ENCODE data around the gene HSD17B13.
"Not testable (repeated sequence)": the region's sequence is repeated elsewhere in the genome, so short reads cannot be mapped to it uniquely, and the experiment has no call there.

The HSD17B13 gene

GRCh38 chr4:87315000-87315399 lies 7.7 kb downstream of the HSD17B13 start:
- not testable (repeated sequence) for FAIRE-seq

DNA sequence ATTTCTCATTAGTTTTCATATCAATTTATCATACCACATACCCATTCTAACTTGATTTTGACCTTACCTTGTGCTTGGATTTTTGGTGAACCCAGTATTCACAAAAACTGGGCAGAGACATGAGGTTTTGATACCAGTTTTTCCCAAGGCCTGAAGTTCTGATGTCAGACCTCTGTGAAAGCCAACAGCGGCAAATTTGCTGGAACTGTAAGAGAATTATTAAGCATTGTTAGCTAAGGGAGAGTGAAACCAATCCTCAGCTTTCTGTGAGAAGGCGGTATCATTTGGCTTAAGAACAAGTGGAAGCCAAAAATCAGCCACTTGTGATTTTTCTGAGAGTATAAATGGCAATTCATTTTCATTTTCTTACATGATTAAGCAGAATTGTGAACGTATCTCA lies 8.9 kb downstream of the HSD17B13 start:
- no peak for FAIRE-seq

DNA sequence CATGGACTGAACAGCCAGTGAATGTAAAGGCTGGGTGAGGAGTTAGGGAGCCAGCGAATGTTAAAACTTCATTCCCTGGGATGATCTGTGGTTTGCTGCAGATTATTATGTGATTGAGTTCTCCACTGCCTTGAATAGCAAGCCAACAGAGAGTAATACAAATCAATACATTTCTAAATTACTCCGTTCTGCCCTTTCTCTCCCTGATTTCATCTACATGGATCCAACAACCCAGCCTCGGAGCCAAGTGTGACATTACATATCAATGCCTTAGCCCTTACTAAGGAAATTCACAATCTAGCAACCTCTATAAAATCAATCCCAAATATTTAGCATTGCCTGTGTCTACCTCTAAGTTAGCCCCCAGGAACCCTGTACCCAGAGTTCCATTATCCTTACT lies 11.0 kb downstream of the HSD17B13 start:
- no peak for FAIRE-seq

GRCh38 chr4:87310691-87311335 lies 11.9 kb downstream of the HSD17B13 start:
- FAIRE-seq, result no peak

- FAIRE-seq, result no peak
Measured at GRCh38 chr4:87309625-87310024, 13.1 kb downstream of the HSD17B13 start.

DNA sequence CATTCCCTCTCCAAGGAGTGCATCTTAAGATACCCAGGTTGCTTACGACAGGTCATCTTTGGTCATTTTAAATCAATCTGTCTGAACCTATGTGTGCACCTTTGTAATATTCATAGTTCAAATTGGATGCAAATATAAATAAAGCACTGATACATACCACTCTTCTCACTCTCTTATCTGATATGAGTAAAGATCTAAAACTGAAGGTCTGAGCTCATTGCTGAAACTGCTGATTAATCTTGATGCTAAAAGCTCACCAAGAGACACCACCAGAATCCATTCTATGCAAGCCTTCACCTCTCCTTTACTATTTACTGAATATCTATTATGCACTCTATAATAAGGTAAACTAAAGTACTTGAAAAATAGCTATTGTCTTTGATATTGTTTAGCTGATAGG lies 16.6 kb downstream of the HSD17B13 start:
- FAIRE-seq, result no peak

- FAIRE-seq, result no peak
Measured at GRCh38 chr4:87305562-87305961, 17.1 kb downstream of the HSD17B13 start.

DNA sequence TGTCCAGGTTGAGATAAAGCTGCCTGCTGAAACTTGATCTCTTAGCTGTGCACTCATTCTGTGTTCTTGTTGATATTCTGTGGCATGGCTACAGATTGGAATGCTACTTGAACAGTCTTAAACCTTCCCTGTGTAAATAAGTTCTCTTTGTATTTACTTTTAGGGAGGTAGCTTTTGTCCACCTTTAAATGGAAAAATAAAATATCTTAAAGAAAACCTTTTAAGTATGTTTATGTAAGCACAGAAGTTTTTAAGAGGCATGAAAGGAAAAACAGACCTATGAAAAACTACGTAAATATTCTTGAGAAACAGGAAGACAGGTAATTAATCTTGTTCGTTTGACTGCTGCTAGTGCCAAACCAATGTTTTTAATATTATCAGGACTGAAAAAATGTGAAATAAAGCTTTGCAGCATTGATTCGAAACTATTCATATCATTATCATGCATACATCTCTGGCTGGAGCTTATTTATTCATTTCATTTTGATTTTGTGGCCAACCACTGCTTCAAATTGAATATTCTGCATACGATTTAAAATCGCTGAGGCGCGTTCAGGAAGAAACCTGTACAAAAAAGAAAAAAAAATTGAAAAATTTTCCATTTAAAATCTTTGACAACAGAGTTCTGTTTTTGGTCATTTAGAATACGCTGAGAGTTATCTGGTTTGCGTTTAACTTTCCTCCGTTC lies 17.8 kb downstream of the HSD17B13 start:
- FAIRE-seq, result no peak

DNA sequence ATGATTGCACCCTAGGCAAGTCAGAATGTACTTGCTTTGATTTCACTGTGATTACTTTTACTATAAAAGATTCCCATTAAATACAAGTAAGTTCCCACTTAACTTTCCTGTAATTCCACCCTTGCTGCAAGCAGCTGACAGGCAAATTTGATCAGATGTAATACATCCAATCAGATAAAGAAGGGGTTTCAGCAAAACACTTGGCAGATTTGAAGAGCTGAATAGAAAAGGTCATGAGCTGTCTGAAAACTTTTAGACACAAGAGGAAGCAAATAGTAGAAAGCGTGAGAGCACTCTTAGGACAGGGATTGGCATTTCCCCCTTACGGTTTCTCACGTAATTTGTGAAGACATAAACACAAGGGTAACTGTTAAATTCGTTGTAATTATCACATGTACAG lies 22.8 kb downstream of the HSD17B13 start:
- no peak for FAIRE-seq

- no peak for FAIRE-seq
Measured at GRCh38 chr4:87298362-87298761, 24.3 kb downstream of the HSD17B13 start.

DNA sequence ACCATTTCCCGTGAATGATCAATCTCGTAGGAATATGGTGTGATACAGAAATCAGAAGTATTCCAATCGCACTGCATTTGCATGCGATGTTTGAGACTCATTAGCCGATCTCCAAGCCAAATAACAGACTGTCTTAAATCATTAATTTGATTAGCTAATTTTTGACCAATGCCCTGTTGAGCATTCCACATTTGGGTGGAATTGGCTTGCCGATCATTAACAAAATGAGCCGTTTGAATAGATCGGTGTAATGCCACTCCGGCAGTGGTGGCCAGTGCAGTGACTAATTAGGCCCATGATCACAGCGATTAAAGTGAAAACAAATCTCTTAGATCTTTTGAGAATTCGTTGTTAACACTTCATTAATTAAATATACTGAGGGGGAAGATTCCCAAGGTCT lies 27.8 kb downstream of the HSD17B13 start:
- FAIRE-seq, result not testable (repeated sequence)

DNA sequence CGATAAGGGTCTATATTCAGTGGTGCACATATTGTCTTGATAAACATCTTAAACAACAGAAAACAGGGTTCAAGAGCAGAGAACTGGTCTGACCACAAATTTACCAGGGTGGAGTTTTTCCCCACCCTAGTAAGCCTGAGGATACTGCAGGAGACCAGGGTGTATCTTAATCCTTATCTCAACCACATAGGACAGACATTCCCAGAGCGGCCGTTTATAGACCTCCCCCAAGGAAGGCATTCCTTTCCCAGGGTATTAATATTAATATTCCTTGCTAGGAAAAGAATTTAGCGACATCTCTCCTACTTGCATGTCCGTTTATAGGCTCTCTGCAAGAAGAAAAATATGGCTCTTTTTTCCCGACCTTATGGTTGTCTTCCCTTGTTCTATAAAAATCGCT lies 28.8 kb downstream of the HSD17B13 start:
- FAIRE-seq, result not testable (repeated sequence)

DNA sequence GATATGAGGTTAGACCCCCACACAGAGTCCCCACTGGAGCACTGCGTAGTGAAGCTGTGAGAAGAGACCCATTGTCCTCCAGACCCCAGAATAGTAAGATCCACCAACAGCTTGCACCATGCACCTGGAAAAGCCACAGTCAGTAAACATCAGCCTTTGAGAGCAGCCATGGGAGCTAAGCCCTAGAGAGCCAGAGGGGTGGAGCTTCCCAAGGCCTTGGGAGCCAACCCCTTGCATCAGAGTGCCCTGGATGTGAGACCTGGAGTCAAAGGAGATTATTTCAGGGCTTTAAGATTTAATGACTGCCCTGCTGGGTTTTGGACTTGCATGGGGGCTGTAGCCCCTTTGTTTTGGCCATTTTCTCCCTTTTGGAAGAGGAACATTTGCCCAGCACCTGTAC lies 35.7 kb downstream of the HSD17B13 start:
- FAIRE-seq, result no peak

- FAIRE-seq, result not testable (repeated sequence)
Measured at GRCh38 chr4:87284268-87284667, 38.4 kb downstream of the HSD17B13 start.

GRCh38 chr4:87283151-87283550 lies 39.5 kb downstream of the HSD17B13 start:
- no peak for FAIRE-seq

DNA sequence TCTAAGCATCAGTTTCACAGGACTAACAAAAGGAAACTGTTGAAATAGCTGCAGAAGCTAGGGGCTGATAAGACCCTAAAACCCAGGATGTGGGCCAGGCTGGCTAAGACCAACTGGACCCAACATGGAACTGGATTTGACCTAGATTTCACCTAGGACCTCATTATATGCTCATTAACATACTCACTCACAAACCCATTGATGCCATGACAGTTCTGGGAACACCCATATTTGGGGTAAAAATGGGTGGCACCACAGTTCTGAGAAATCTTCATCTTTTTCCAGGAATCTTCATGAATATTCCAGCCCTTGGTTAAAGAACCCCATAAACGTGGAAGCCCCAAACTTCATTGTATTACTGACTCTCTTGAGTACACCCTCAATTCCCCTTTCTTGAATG lies 41.1 kb downstream of the HSD17B13 start:
- no peak for FAIRE-seq

DNA sequence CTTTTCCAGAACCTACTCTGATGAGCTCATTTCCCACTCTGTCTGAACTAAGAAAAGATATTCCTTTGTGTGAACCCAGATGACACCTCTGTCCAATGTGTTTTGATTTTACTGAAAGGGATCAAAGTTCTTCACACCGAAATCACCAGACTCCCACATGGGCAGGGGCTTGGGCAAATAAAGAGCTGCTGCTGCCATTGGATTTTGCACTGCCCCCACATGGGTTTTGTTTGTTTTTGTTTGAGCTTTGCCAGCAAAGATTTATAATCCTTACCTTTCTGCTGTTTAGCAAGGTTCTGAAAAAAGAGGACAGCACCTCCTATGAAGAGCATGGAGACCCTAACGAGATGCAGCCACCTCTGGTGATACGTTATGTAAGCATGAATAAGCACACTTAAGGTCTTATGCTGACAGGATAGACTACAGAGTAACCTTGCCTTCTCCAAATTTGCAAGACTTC lies 44.3 kb downstream of the HSD17B13 start:
- no peak for FAIRE-seq

DNA sequence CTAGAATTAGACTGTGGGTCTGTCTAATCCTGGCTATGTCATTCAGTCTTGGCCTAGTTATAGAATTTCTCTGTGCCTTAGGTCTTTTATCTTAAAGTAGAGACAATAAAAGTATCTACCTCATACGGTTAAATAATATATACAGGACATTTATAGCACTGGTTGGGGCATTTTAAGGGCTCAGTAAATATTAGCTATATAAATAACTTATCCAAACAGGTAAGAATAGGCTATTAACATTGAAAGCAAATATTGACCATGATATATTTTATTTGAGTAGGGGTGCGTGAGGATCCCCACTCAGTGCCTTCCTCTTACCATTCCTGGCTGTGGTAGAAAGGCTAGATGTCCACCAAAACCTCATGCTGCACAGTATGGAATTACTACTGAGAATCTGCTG lies 47.4 kb downstream of the HSD17B13 start:
- FAIRE-seq, result no peak

- FAIRE-seq, result no peak
Measured at GRCh38 chr4:87274803-87275202, 47.9 kb downstream of the HSD17B13 start.

GRCh38 chr4:87274327-87274726 lies 48.4 kb downstream of the HSD17B13 start:
- no peak for FAIRE-seq

- no peak for FAIRE-seq
Measured at GRCh38 chr4:87270825-87271224, 51.9 kb downstream of the HSD17B13 start.

DNA sequence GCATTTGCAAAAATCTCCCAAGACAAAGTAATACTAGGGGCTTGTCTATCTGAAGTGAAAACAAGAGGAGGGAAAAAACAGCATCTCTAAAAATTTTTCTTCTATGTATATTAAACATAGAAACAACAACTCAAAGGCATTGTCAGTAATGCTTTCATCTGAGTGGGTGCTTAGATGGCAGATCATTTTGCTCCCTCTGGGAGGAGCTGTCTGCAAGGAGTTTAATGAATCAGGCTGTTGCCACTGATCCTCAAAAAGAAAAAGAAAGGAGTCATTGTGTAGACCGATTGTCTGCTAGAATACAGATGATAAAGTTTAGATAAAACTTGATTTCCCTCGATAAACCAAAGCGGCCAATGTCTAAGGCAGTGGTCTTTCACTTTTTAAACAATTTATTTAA lies 52.5 kb downstream of the HSD17B13 start:
- FAIRE-seq, result peak; percentile 70

DNA sequence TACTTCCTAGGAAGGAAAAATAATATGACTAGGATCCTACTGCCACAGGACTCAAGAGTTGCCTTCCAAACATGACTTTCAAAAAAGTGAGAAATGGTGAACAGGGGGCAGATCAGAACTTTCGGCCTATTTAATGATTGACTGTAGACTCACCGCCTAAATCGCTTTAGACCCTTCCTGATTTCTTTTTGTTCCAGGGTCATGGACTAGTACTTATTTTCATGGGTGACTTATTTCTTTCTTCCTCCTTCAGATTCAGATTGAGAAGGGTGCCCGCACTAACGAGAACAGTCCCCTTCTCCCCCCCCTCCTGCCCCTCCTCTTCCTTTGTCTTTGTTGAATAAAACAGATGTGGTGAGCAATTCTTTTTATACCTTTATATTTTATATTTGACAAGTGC lies 54.3 kb downstream of the HSD17B13 start:
- no peak for FAIRE-seq

DNA sequence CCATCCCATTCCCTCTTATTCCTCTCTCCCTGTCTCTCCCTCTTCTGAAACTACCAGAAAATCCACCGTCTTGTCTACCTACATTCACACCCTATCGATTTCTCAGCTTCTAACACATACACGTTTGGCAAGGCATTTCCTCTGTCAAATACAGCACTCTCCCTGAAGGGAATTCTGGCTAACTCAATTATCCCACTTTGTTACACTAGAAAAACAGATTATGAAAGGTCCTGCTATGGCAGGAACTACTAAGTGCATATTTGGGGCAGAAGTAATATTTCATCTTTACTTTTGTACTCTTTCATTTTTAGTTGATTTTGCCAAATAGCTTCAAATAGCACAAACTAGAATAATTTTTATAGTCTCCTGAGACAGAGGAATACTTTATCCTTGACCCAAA lies 55.7 kb downstream of the HSD17B13 start:
- no peak for FAIRE-seq

- no peak for FAIRE-seq
Measured at GRCh38 chr4:87262886-87263285, 59.8 kb downstream of the HSD17B13 start.
